SU-DHL-6 (cell line): ENCODE data around the gene OXNAD1.

ENCODE experiments used
- H2AFZ ChIP-seq: fragments of 200-600 bp; sonication (generic); 2 replicates; pipeline ENCODE4 v1.6.1; 2014; ENCODE audit warnings: low read depth, mild to moderate bottlenecking, moderate library complexity, mixed read lengths, antibody characterized with exemption, low read length; ENCODE audit not compliant: severe bottlenecking
- H3F3A ChIP-seq: fragments of 200-600 bp; shearing (Covaris generic); 2 replicates; pipeline ENCODE4 v1.6.0; 2016; ENCODE audit warnings: antibody characterized with exemption, mild to moderate bottlenecking; ENCODE audit not compliant: insufficient read depth
- H3K27ac ChIP-seq: fragments of 200-600 bp; sonication (generic); 2 replicates; pipeline ENCODE4 v1.5.1; 2016; ENCODE audit warnings: low read depth, mild to moderate bottlenecking, low read length, moderate library complexity, mixed read lengths
- H3K27me3 ChIP-seq: fragments of 200-600 bp; sonication (generic), shearing (Covaris generic); 2 replicates; pipeline ENCODE4 v1.6.0; 2014; ENCODE audit warnings: mild to moderate bottlenecking, low read length
- H3K36me3 ChIP-seq: fragments of 200-600 bp; sonication (generic); 2 replicates; pipeline ENCODE4 v1.6.1; 2014; ENCODE audit warnings: mild to moderate bottlenecking, low read length, mixed read lengths
- H3K4me2 ChIP-seq: fragments of 300-600, 200-600 bp; shearing (Covaris generic), sonication (generic); 2 replicates; pipeline ENCODE4 v1.6.0; 2014; ENCODE audit warnings: low read length, low read depth, mild to moderate bottlenecking; ENCODE audit not compliant: poor library complexity, severe bottlenecking
- H3K4me3 ChIP-seq: fragments of 200-600 bp; sonication (generic); 2 replicates; pipeline ENCODE4 v1.5.1; 2014; ENCODE audit warnings: antibody characterized with exemption, low read length, mild to moderate bottlenecking, mixed read lengths; ENCODE audit not compliant: insufficient read depth, poor library complexity, severe bottlenecking
- H3K79me2 ChIP-seq: fragments of 200-600 bp; sonication (generic); 2 replicates; pipeline ENCODE4 v1.6.1; 2014; ENCODE audit warnings: mild to moderate bottlenecking, low read length, moderate library complexity; ENCODE audit not compliant: insufficient read depth
- H3K9ac ChIP-seq: fragments of 200-600 bp; sonication (generic); 2 replicates; pipeline ENCODE4 v1.7.0; 2014; ENCODE audit warnings: mild to moderate bottlenecking, low read length
- H3K9me2 ChIP-seq: fragments of 200-600 bp; sonication (generic); replicated peaks from 2 replicates; pipeline ENCODE4 v1.6.1; 2014; ENCODE audit warnings: low read length; ENCODE audit not compliant: insufficient read depth
- H3K9me3 ChIP-seq: fragments of 200-600 bp; sonication (generic); 2 replicates; pipeline ENCODE4 v1.6.1; 2014; ENCODE audit warnings: low read length, mixed read lengths; ENCODE audit not compliant: insufficient read depth
- H4K20me1 ChIP-seq: fragments of 200-600 bp; sonication (generic); 2 replicates; pipeline ENCODE4 v1.6.1; 2014; ENCODE audit warnings: low read depth, mild to moderate bottlenecking, antibody characterized with exemption, low read length, moderate library complexity, mixed read lengths
- EZH2phosphoT487 ChIP-seq: fragments of 200-600 bp; sonication (generic), shearing (Covaris generic); conservative IDR thresholded peaks from 2 replicates; pipeline ENCODE4 v1.6.1; 2018; ENCODE audit warnings: mild to moderate bottlenecking, antibody characterized with exemption, low read length, moderate library complexity, mixed read lengths
- TF ChIP-seq, protein P1 (sequence below): fragments of 200-600 bp; sonication (generic); IDR thresholded peaks from one replicate; pipeline ENCODE4 v1.5.1; 2017; ENCODE audit warnings: antibody characterized with exemption, mild to moderate bottlenecking, low read length, moderate library complexity; ENCODE audit not compliant: insufficient read depth, poor library complexity, severe bottlenecking

OXNAD1 gene

GRCh38 chr3:16240229-16241023 lies 24.6 kb upstream of the OXNAD1 start:
- H2AFZ ChIP-seq = no peak overlapping the region
- no peaks in the 10 kb centered on the region for H3F3A ChIP-seq
- H3K27me3 ChIP-seq = no peaks in the 10 kb centered on the region
- no peaks in the 10 kb centered on the region for H3K36me3 ChIP-seq
- no peak overlapping the region for H3K27ac ChIP-seq
- no peak overlapping the region for H3K4me3 ChIP-seq
- H3K4me2 ChIP-seq = no peak overlapping the region
- H3K79me2 ChIP-seq = no peaks in the 10 kb centered on the region
- H3K9ac ChIP-seq = no peak overlapping the region
- H3K9me2 ChIP-seq = no peaks in the 10 kb centered on the region
- TF ChIP-seq, protein P1, sequence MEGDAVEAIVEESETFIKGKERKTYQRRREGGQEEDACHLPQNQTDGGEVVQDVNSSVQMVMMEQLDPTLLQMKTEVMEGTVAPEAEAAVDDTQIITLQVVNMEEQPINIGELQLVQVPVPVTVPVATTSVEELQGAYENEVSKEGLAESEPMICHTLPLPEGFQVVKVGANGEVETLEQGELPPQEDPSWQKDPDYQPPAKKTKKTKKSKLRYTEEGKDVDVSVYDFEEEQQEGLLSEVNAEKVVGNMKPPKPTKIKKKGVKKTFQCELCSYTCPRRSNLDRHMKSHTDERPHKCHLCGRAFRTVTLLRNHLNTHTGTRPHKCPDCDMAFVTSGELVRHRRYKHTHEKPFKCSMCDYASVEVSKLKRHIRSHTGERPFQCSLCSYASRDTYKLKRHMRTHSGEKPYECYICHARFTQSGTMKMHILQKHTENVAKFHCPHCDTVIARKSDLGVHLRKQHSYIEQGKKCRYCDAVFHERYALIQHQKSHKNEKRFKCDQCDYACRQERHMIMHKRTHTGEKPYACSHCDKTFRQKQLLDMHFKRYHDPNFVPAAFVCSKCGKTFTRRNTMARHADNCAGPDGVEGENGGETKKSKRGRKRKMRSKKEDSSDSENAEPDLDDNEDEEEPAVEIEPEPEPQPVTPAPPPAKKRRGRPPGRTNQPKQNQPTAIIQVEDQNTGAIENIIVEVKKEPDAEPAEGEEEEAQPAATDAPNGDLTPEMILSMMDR = no peak
- TF ChIP-seq EZH2phosphoT487 = no peak
- H4K20me1 ChIP-seq = no peaks in the 10 kb centered on the region
- H3K9me3 ChIP-seq = no peaks in the 10 kb centered on the region

DNA sequence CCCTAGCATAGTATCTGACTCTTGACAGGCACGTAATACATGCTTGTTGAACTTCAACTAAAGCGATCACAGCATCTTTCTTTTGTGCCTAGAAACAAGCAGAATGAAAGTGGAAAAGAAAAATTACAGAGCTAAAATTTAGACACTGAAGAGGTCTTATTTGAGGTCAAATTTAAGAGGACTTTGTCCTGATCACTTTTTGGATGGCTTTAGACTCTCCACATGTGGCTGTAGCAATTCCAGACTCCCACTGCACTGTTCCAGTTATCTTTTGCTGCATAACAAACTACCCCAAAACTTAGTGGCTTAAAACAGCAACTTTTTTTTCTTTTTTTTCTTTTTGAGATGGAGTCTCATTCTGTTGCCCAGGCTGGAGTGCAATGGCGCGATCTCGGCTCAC lies 23.8 kb upstream of the OXNAD1 start:
- Histone ChIP-seq H3K27ac (no peak overlapping the region), H3K79me2 (no peaks in the 10 kb centered on the region), H3K9ac (no peak overlapping the region), H3K4me2 (no peak overlapping the region), H3K36me3 (no peaks in the 10 kb centered on the region), H3F3A (no peaks in the 10 kb centered on the region), H3K27me3 (no peaks in the 10 kb centered on the region), H3K4me3 (no peak overlapping the region), H4K20me1 (no peaks in the 10 kb centered on the region), H3K9me3 (no peaks in the 10 kb centered on the region), H2AFZ (no peak overlapping the region), H3K9me2 (no peaks in the 10 kb centered on the region)
- TF ChIP-seq, protein P1 = no peak
- TF ChIP-seq EZH2phosphoT487 = no peak

- Histone ChIP-seq H3K27ac (no peak overlapping the region), H4K20me1 (no peaks in the 10 kb centered on the region), H3K79me2 (no peaks in the 10 kb centered on the region), H3K36me3 (no peaks in the 10 kb centered on the region), H2AFZ (no peak overlapping the region), H3K4me3 (no peak overlapping the region), H3K9me3 (no peaks in the 10 kb centered on the region), H3K27me3 (no peaks in the 10 kb centered on the region), H3K9me2 (no peaks in the 10 kb centered on the region), H3K4me2 (no peak overlapping the region), H3F3A (no peaks in the 10 kb centered on the region), H3K9ac (no peak overlapping the region)
- TF ChIP-seq EZH2phosphoT487 = no peak
- TF ChIP-seq, protein P1 = no peak
These were observed 22.8 kb upstream of the OXNAD1 start for GRCh38 chr3:16242177-16242576.
